GOT3 (cell line): Measurements from ENCODE around the gene NADSYN1.

Experiments used
- DNase-seq: peaks from one replicate; lab custom pipeline; 2025; ENCODE audit warnings: mixed read lengths; lab: John Stamatoyannopoulos, UW

NADSYN1 gene

DNA sequence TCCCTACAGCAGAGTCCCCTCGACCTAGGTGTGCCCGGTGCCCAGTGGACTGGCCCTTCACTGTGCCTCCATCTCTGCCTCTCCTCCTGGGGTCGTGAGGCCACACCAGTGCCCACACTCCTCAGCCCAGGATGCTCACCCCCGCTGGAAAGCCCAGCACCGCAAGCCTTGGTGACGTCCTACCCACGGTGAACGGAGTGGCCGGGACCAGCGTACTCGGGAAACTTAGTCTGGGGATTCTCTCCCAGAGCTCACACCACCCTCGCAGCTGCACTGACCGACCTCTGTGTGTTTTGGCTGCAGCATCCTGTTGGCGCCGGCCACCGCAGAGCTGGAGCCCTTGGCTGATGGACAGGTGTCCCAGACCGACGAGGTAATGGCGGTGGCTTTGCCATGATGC is 38.5 kb downstream of the NADSYN1 start:
- DNase-seq = no peak

DNA sequence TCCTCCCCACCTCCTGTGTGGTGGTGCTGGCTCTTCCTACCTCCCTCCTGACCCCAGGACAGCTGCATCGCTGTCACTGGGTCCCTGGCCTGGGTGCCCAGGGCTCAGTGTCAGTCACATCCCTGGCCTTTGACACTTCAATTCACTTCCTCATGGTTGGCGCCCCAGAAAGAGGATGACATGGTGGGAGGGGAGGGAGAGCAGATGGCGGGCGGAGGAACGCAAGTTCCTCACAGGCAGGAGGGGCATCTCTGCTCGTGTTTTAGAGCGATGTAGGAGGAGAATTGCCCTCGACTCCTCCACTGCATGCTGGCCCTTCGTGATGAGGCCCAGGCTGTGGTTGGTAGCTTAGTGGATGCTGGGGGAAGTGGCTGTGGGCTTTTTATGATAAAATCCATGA is 38.9 kb downstream of the NADSYN1 start:
- DNase-seq = no peak

DNA sequence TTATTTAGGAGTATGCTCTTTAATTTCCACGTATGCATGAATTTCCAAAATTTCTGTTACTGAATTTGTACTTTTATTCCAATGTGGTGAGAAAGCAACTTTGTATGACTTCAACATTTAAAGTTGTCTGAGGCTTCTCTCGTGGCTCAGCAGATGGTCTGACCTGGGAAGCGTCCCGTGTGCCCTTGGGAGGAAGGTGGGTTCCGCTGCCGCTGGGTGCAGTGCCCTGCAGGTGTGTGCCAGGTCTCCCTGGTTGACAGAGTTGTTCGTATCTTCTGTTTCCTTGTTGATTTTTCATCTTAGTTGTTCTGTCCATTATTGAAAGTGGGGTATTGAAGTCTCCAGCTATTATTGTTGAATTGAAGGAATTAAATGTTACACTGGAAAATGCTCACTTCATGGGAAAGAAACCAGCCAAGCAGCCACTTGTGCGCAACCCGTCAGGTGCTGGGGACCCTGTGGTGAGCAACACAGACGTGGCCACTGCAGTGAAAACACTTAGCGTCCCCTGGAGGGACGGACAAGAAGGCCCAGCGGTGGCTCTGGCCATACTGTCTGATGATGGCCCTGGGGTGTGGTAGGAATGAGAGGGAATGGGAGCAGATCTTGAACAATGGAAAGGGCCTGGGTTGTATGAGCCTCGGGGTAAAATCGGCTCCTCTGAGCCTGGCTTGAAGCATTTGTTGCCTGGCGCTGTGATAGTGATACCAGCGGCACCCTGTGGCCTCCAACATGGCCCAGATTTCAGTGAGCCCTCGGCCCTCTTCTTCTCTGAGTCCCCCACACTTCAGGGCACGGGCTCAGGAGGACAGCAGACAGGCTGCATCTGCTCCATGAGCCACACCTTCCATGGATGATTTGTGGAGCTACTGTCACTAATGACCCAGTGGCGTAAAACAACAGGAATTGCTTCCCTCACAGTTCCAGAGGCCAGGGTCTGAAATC is 42.6 kb downstream of the NADSYN1 start:
- DNase-seq = no peak

DNA sequence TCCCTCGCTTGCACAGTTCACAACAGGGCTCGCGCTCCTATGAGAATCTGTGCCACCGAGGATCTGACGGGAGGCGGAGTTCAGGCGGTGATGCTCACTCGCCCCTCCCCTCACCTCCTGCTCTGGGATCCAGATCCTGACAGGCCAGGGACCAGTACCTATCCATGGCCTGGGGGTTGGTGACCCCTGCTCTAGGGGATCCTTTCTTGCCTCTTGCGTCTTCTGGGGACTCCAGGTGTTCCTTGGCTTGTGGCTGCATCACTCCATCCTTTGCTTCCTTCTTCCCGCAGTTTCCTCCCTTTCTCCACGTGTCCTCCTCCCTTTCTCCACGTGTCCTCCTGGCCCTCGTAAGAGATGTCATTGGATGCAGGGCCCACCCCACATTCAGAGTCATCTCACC is 43.4 kb downstream of the NADSYN1 start:
- no peak for DNase-seq

DNA sequence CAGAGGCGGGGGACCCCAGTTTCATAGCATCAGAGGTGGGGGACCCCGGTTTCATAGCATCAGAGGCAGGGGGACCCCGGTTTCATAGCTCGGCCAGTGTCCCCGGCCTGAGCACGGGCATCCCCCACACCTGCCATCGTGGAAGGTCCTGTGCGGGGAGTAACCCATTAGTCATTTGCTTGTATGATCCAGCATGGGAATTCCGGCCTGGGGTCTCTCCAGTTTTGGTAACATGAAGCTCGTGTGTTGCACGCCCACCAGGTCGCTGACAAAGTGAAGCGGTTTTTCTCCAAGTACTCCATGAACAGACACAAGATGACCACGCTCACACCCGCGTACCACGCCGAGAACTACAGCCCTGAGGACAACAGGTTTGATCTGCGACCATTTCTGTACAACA is 45.1 kb downstream of the NADSYN1 start:
- DNase-seq = no peak

DNA sequence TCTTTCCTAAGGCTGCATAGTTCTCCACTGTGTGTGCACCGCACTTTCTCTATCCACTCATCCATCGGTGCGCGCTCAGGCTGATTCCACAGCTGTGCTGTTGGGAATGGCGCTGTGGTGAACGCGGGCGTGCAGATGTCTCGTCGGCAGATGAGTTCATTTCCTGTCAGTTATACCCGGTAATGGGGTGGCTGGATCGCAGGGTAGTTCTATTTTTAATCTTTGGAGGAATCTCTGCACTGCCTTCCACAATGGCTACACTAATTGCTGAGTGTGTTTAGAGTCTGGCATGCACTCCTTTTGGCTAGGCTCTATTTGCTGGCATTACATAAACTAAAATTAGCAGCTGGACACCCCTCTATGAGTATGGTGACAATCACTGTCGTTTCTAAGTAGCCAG is 46.1 kb downstream of the NADSYN1 start:
- DNase-seq = no peak

DNA sequence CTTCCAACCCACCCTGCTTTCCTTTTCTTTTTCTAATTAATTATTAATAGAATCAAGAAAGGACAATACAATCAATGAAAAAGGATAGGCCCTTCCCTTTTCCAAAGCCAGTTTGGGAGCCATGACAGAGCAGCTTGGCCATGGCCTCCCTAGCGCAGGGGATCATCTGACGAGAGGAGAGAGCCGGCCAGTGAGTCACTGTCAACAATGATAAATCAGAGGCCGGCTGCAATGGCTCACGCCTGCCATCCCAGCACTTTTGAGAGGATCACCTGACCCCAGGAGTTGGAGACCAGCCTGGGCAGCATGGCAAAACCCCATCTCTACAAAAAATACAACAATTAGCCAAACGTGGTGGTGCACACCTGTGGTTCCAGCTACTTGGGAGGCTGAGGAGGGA is 46.5 kb downstream of the NADSYN1 start:
- DNase-seq = no peak

DNA sequence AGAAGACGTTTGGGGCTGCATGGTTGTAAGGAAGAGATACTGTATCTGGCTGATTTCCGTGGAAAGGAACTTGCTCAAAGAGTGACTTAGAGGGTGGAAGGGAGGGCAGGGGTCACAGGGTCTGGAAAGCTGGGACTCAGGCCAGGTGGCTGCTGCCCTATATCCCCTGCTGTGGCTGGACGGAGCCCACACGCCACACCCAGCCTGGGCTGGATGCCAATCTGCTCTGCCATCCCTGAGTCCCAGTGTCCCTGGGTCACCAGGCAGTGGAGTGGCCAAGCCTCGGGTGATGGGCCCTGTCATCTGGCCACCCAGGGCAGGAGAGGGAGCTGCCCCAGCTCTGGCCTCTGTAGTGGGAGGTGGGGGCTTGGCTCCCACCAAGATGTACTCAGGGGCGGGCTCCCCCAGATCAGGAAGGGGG is 47.6 kb downstream of the NADSYN1 start:
- no peak for DNase-seq

DNA sequence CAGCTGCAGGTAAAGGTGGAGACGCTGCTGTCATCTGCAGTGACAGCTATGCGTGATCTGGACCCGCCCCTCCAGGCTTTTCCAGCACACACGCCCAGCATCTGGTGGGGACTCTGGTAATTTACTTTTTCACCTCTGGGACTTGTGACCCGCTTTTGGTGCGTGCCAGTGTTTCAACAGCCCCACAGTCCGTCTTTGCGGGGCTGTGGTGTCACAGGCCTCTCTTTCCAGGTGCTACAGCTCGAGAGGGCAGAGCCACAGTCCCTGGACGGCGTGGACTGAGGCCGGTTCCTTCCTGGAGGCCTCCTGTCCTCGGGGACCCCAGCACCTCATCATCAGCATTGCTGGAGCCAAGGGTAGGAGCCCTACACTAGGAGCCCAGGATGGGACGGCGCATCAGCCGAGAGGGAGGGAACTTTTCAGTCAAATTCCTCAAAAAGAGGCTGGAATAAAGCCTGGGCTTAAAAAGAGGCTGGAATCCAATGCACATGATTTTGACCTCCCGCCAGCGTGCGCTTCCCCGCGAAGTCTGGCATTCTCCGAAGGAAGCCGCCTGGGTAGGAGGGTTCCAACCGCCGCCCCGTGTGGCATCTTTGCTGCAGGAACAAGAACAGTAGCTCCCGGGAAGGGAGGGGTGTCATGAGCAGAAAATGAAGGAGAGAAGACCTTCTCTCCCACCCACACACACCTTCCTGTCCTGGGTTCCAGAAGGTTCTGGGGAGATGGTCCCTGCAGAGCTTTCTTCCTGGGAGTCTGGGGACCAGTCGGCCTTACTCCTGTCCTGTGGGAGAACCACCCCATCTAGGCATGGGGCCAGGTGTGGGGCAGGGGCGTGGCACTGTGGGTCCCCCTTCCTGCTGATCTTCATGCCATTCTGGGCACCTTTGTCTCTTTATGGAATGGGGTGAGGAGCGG is 48.3 kb downstream of the NADSYN1 start:
- DNase-seq = no peak

DNA sequence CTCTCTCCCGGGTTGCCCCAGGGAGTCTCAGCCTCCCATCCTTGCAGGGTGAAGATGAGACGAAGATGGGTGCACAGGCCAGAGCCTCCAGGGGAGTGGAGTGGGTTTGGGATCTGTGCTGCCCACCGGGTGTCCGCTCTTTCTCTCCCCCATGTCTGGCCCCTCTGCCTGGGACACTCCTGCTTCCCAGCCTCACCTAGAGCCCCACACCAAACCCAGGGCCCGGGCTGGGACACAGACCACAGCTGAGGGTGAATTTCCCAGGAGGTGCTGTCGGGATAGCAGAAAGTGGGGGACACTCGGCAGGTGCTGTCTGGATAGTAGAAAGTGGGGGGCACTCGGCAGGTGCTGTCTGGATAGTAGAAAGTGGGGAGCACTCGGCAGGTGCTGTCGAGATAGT is 49.0 kb downstream of the NADSYN1 start:
- DNase-seq = no peak

DNA sequence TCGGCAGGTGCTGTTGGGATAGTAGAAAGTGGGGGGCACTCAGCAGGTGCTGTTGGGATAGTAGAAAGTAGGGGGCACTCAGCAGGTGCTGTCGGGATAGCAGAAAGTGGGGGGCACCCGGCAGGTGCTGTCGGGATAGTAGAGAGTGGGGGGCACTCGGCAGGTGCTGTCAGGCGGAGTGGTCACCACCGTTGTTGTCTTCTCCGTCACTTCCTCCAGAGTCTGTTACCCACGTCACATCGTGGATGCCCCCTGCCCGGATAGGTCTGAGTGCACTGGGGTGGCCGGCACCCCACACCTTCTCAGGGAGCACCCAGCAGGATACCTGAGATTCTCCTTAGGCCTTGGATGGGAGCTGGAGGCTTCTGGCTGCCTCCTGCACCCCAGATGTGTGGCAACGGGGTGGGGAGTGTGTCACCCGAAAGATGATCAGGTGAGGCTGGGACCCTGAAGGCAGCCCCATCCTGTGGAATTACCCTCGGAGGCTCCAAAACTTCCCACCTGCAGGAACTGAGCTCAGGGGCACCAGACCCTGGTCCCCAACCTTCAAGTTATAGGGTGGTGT is 50.0 kb downstream of the NADSYN1 start:
- DNase-seq = no peak

DNA sequence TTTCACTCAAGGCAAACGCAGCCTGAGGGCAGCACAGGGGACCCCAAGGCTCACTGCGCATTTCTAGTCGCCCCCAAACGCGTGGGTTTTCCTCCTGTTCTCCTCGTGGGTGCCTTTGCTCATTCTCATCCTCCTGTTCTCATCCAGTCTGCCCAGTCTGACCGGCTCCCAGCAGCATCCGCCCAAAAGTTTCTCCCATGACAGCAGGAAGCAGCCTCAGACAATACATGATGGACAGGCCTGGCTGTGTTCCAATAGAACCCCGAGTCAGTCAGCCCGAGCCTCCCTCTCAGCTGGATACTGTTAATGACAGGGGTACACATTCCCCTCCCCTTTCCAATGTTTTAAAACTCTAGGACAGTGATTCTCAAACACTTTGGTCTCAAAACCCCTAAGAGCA is 51.5 kb downstream of the NADSYN1 start:
- no peak for DNase-seq

DNA sequence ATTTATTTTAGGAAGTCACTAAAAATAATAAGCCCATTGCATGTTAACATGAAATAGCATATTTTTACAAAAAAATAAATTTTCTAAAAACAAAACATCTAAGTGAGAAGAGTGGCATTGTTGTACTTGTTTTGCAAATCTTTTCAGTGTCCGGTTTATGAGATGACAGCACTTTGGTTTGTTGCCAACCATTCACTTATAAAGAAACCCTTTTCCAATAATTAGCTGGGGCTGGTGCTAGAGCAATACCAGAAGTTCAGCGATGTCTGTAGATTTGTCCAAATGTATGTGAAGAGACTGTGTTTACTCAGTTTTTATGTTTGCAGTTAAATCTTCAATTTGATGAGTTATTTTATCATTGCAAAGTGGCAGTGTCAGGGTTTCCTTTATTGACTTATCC is 52.0 kb downstream of the NADSYN1 start:
- DNase-seq = no peak

DNA sequence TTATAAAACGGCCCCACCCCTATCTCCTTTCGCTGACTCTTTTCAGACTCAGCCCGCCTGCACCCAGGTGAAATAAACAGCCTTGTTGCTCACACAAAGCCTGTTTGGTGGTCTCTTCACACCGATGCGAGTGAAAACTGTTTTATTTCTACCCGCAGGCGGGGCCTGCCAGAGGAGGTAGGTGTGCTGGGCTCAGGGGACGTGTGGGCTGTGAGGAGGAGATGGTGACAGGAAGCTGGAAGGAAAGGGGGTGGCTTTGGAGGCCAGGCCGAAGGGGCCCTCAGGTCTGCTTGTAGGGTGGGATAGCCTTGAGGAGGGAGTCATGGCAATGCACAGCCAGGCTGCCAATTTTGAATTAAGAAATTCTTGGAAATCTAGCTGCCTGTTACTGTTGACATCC is 52.8 kb downstream of the NADSYN1 start:
- no peak for DNase-seq

DNA sequence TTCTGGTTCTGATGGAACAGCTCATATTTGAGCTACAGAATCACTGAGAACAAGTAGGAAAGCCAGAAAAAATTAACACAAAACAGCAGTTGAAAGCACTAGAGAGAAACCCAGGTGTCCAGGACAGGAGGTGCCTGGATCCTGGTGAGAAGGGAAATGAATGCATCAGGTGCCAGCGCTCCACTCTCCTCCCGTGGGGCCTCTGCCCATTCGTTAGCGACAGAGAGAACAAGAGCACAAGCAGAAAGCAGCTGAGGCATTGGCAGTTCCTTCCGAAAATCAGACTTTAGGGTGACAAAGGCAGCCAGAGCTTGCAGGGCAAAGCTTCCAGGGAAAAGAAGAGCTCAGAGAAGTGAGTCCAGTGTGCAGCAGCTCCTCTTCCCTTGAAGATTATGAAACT is 54.1 kb downstream of the NADSYN1 start:
- DNase-seq = no peak

DNA sequence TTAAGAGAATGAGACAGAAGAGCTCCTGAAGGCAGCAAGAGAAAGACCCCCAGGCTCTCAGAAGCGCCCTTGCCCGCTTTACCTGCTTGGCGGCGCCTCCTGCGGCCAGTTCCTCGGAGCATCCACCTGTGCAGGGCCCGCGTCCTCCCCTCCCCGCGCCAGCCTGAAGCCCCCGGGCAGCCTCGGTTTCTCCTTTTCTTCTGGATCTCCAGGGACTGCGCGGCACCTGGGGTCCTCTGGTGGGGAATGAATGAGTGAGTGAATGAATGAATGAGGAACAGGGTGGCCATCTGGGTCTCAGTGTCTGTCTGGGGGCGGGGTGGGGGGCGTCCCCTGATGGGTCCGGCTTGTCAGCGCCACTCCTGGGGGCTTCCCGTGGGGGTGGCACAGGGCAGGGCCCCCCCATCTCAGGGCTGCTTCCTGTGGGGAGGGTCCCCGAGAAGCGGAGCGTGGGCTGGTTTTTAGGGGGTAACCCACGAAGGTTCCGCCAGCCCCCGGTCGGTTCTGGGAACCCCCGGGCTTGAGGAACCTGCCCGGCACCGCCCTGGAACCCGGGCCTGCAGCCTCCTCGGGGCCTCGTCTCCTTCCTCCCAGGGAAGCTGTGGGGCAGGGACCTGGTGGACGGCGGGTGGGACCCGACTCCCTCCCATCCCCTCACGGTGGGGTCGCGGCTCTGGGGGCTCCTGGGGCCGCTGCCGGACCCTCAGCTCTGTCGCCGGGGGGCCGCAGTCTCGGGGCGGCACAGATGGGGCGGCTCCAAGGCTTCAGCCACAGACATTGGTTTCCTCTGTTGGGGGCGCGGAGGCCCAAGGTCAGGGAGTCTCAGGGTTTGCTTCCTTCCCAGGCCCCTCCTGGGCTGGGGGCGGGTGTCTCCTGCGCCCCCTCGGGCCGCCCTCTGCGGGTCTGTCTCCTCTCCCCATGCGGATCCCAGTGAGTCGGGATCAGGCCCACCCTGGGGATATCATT is 65.8 kb downstream of the NADSYN1 start:
- no peak for DNase-seq

DNA sequence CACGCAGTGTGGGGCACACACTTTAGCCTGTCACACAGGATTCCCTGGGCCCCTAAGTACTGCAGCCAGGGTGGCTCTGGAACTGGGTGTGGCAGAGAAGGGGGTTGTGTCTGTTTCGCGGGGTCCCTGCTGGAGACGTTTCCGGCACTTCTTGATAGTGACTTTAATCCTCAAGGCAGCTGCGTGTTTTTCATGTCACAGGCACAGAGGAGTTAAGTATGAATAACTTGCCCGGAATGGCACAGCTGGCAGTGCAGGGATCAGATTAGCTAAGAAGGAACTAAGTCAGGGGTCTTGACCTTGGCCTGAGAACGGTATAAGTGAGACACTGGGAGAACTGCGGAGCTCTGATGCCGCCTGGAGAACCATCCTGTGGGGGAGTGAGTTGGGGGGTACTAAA is 66.5 kb downstream of the NADSYN1 start:
- no peak for DNase-seq

DNA sequence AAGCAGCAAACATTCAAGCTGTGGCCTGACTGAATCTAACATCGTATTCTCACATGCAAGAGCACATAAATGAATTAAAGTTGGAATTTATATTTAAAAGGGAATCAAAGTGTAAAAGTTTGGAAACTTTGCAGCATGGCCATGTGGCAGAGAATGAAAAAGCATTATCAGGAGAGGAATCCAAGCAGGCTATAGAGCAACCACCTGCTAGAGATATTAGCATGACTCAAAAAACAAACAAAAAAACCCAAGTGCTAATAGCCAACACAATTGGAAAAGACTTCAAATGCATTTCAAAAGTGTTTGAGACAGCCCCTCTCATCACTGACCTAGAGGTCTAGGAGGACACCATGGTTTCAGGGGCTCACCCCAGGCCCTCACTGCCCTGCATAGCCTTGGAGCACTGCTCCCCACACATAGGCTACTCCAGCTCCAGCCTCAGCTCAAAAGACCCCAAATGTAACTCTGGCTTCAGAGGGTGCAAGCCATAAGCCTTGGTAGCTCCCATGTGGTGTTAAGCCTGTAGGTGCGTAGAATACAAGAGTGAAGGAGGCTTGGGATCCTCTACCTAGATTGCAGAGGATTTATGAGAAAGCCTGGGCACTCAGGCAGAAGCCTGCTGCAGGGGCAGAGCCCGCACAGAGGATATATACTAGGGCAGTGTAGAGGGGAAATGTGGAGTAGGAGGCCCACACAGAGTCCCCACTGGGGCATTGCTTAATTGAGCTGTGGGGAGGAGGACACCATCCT is 72.4 kb downstream of the NADSYN1 start:
- no peak for DNase-seq

DNA sequence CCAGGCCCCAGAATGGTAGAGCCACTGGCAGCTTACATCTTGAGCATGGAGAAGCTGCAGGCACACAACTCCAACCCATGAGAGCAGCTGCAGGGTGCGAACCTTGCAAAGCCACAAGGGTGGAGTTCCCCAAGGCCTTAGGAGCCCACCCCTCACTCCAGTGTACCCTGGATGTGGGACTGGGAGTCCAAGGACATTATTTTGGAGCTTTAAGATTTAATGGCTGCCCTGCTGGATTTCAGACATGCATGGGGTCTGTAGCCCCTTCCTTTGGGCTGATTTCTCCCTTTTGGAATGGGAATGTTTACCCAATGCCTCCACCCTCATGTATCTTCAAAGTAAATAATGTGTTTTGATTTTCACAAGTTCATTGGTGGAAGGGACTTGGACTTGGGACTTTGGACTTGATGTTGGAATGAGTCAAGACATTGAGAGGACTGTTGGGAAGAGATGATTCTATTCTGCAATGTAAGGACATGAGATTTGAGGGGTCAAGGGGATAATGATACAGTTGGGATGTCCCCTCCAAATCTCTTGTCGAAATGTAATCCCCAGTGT is 73.0 kb downstream of the NADSYN1 start:
- DNase-seq = no peak
